ENCODE results near the gene MKRN2OS. TPM values are rescaled to one million over a fixed set of nuclear protein-coding genes. Genes with fewer than 3 reads are reported as not detected.

MKRN2OS gene
- total RNA-seq, 4 donors from 2014 or later = 3.8 to 9.7 TPM; not detected in 2

DNA sequence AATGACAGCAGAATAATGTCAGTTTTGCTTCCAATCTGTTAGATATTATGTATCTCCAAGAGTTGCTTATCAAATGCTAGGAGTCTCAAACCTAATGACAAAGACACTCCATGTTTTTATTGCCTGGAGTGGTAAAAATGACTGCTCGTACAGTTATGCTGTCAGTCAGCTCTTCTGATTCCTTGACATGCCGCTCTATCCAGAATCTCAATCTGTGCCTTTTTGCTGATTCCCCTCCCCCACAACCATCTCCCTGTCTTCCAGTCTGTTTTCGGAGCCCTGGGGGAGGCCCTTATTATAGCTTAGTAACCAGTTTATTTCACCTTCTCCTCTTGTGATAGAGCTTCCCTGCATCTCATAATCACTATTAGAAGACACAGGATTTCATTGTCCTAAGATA, 14.2 kb upstream of the MKRN2OS start:
- 69 to 87% methylated on average over 3 of the region's 3 CpGs for WGBS, 2 donors (ENCODE audit: low coverage in 1 of 2)
- H3K36me3 ChIP-seq = no peaks in the 10 kb centered on the region
- in situ Hi-C loops (cut with MboI; ENCODE audit: low pct_ligation_motif_present in 1 of 4, low pct_unique_long_range_greater_than_20kb in 1 of 4, low sequenced_read_pairs in 3 of 4) = loop anchor here in 1 of 4 donors (25.0 kb wide), 1 partner anchor 153 kb away; no protein-coding TSS in a partner anchor
- TF ChIP-seq EP300 (IDR thresholded peaks at IDR 0.05; ENCODE audit: low read depth) (no peak), POLR2A (IDR thresholded peaks at IDR 0.05) (no peak), POLR2AphosphoS5 (IDR thresholded peaks at IDR 0.05) (no peak)
- TF ChIP-seq, protein P1, sequence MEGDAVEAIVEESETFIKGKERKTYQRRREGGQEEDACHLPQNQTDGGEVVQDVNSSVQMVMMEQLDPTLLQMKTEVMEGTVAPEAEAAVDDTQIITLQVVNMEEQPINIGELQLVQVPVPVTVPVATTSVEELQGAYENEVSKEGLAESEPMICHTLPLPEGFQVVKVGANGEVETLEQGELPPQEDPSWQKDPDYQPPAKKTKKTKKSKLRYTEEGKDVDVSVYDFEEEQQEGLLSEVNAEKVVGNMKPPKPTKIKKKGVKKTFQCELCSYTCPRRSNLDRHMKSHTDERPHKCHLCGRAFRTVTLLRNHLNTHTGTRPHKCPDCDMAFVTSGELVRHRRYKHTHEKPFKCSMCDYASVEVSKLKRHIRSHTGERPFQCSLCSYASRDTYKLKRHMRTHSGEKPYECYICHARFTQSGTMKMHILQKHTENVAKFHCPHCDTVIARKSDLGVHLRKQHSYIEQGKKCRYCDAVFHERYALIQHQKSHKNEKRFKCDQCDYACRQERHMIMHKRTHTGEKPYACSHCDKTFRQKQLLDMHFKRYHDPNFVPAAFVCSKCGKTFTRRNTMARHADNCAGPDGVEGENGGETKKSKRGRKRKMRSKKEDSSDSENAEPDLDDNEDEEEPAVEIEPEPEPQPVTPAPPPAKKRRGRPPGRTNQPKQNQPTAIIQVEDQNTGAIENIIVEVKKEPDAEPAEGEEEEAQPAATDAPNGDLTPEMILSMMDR (IDR thresholded peaks at IDR 0.05) = no peak
- peaks cover 8% of the 10 kb centered on the region for H3K27me3 ChIP-seq
- no peaks in the 10 kb centered on the region for H3K9me3 ChIP-seq
- no peak overlapping the region for H3K27ac ChIP-seq
- no peak overlapping the region for H3K4me3 ChIP-seq
- intact Hi-C loops (cut with DNase I; ENCODE audit: low total_unique reads) = no loop called here
- no peak for DNase-seq
- peaks cover 13 to 33% (median 27%) of the 10 kb centered on the region in 4 donors for H3K4me1 ChIP-seq

DNA sequence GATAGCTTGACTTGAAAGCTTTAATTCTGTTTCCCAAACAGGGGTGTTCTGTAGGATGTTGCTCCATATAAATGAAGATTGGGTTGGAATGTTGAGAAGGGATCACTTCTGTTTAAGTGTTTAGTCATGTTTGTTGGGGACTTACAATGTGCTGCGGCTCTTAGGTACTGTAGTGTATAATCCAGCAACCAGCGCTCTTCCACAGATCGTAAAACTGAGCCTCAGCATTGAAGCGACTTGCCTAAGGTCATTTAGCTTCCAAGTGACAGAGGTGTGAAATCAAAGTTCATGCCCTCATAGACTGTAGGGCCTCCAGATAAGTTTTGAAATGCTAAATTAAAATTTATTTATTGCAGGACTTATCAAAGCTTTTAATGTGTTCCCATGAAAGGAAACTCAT, 13.4 kb upstream of the MKRN2OS start:
- intact Hi-C loops (cut with DNase I; ENCODE audit: low total_unique reads) = no loop called here
- H3K36me3 ChIP-seq = no peaks in the 10 kb centered on the region

DNA sequence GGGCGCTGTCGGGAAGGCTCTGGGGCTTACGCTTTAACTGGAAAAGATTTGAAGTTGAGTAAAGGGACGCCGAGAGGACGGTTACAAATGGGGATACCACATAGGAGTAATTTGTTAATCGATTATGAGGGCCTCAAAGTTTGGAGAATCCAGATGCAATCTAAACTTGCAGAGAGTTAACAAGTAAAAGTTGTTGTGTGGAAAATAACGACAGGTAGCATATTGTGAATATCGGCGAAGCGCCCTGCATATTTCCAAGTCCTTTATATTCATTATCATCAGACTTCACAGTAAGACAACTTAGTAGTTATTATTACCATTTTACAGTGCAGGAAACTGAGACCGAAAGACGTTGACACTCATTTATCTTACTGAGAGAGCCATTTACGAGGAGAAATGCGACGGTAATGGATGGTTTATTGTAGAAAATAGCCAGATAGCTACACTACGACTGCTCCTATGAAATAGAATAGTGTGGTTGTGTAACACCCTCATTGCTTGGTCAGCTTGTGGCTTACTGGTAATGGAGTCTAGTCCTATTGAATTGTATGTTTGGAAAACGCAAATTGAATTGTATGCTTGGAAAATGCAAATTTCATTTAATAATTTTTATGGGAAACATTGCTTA, 12.3 kb upstream of the MKRN2OS start:
- peaks cover 27% of the 10 kb centered on the region for H3K27me3 ChIP-seq
- H3K4me3 ChIP-seq = peak overlapping the region; percentile 79 to 93 (median 89)
- no peak for TF ChIP-seq POLR2A (IDR thresholded peaks at IDR 0.05)
- TF ChIP-seq, protein P1 (IDR thresholded peaks at IDR 0.05) = no peak
- no peak for TF ChIP-seq POLR2AphosphoS5 (IDR thresholded peaks at IDR 0.05)
- peaks cover 13 to 45% (median 30%) of the 10 kb centered on the region in 4 donors for H3K4me1 ChIP-seq
- in situ Hi-C loops (cut with MboI; ENCODE audit: low pct_ligation_motif_present in 1 of 4, low pct_unique_long_range_greater_than_20kb in 1 of 4, low sequenced_read_pairs in 3 of 4) = loop anchor here in 1 of 4 donors (25.0 kb wide), 1 partner anchor 155 kb away; no protein-coding TSS in a partner anchor
- no peaks in the 10 kb centered on the region for H3K9me3 ChIP-seq
- H3K27ac ChIP-seq = peak overlapping the region; percentile 97 to 99 (median 98)
- no peaks in the 10 kb centered on the region for H3K36me3 ChIP-seq
- intact Hi-C loops (cut with DNase I; ENCODE audit: low total_unique reads) = no loop called here
- no peak for DNase-seq
- WGBS, 2 donors (ENCODE audit: low coverage in 1 of 2) = 2 to 3% methylated on average over 4 to 18 of the region's 18 CpGs

More for the DNA sequence above, 13.4 kb upstream of the MKRN2OS start:
- peaks cover 16% of the 10 kb centered on the region for H3K27me3 ChIP-seq
- in situ Hi-C loops (cut with MboI; ENCODE audit: low pct_ligation_motif_present in 1 of 4, low pct_unique_long_range_greater_than_20kb in 1 of 4, low sequenced_read_pairs in 3 of 4) = loop anchor here in 1 of 4 donors (25.0 kb wide), 1 partner anchor 154 kb away; no protein-coding TSS in a partner anchor
- WGBS, 2 donors (ENCODE audit: low coverage in 1 of 2) = 65% methylated on average over 4 of the region's 4 CpGs; no CpG with 5 or more reads in 1 of the 2 donors
- peaks cover 13 to 41% (median 30%) of the 10 kb centered on the region in 4 donors for H3K4me1 ChIP-seq
- TF ChIP-seq POLR2AphosphoS5 (IDR thresholded peaks at IDR 0.05) (no peak), POLR2A (IDR thresholded peaks at IDR 0.05) (no peak), EP300 (IDR thresholded peaks at IDR 0.05; ENCODE audit: low read depth) (no peak)
- no peaks in the 10 kb centered on the region for H3K9me3 ChIP-seq
- H3K27ac ChIP-seq = peak overlapping the region in 2 of 4 donors; percentile 97 to 99
- DNase-seq = no peak
- H3K4me3 ChIP-seq = peak overlapping the region in 1 of 4 donors; percentile 92

DNA sequence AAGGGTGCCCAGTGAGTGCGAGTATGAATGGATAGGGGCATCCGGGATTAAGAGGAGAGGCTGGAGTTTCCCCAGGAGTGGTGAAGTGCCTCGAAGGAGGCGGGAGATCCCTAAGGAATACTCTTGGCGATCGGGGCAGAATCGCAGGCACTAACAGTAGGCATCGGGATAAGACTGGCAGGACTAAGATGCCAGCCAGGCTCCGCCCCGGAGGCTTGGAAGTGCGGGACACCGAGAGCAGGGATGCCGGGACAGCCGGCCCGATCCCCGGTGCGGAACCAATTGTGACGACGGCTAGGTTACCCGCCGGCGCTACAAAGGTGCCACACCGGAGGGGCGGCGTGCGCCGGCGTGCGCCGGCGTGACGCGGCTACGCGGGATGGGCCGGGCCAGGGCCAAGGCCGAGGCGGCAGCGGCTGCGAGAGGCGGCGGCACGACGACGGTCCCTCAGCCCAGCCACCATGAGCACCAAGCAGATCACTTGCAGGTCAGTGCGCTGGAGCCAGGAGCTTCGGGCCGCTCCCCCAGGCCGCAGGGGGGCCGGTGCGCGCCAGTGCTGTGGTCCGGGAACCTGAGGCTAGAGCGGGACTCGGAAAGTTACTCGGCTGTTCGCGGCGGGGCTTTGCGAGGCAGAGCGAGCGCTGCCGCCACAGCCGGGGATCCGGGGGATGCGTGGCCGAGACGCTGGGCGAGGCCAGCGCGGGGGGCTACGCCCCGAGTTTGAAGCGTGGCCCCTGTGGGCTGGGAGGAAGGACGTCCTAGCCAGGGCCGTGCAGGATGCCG, 11.6 kb upstream of the MKRN2OS start, which contains the start of gene MKRN2:
MKRN2 (plus strand) TSS at position 398 of the 783 bp plus-strand sequence; CDS start at position 462, 64 bp downstream.
- H3K4me1 ChIP-seq = peaks cover 13 to 45% (median 30%) of the 10 kb centered on the region in 4 donors
- H3K27ac ChIP-seq = peak within 1 kb of the TSS; percentile 97 to 99 (median 98)
- TF ChIP-seq POLR2AphosphoS5 (IDR thresholded peaks at IDR 0.05) = peak; percentile 96 to 99 (median 99)
- TF ChIP-seq EP300 (IDR thresholded peaks at IDR 0.05; ENCODE audit: low read depth) = no peak
- TF ChIP-seq, protein P1 (IDR thresholded peaks at IDR 0.05) = no peak
- peak; percentile 96 for TF ChIP-seq POLR2A (IDR thresholded peaks at IDR 0.05)
- DNase-seq = peak; percentile 91
- 0% methylated on average over 2 to 77 of the region's 77 CpGs for WGBS, 2 donors (ENCODE audit: low coverage in 1 of 2)
- H3K27me3 ChIP-seq = peaks cover 34% of the 10 kb centered on the region
- intact Hi-C loops (cut with DNase I; ENCODE audit: low total_unique reads) (no loop called here), in situ Hi-C loops (cut with MboI; ENCODE audit: low pct_ligation_motif_present in 1 of 4, low pct_unique_long_range_greater_than_20kb in 1 of 4, low sequenced_read_pairs in 3 of 4) (loop anchor here in 1 of 4 donors (25.0 kb wide), 1 partner anchor 155 kb away; no protein-coding TSS in a partner anchor)
- peak within 1 kb of the TSS; percentile 79 to 93 (median 89) for H3K4me3 ChIP-seq
- H3K9me3 ChIP-seq = no peaks in the 10 kb centered on the region
- no peaks in the 10 kb centered on the region for H3K36me3 ChIP-seq
